ENCODE results near the gene NUBP2. TPM values are rescaled to one million over a fixed set of nuclear protein-coding genes. Genes with fewer than 3 reads are reported as not detected.

Gene NUBP2
- total RNA-seq, 2 donors from 2014 or later = 41.7 to 44.9 TPM

- no peak overlapping the region for H3K27ac Mint-ChIP-seq
- H3K36me3 Mint-ChIP-seq (ENCODE audit: low read depth) = no peaks in the 10 kb centered on the region
- no peak overlapping the region for H3K4me3 Mint-ChIP-seq
- DNase-seq (no peak), ATAC-seq (no peak)
- peaks cover 7% of the 10 kb centered on the region for H3K4me1 Mint-ChIP-seq
- H3K9me3 ChIP-seq (ENCODE audit: control insufficient read depth, low read length, poor library complexity, severe bottlenecking) = no peaks in the 10 kb centered on the region
- no peaks in the 10 kb centered on the region for H3K27me3 Mint-ChIP-seq
Observed at GRCh38 chr16:1820096-1820945, 37.6 kb downstream of the NUBP2 start.

- no peak for DNase-seq
- no peaks in the 10 kb centered on the region for H3K9me3 ChIP-seq (ENCODE audit: control insufficient read depth, low read length, poor library complexity, severe bottlenecking)
- no peaks in the 10 kb centered on the region for H3K27me3 Mint-ChIP-seq
- H3K4me3 Mint-ChIP-seq = no peak overlapping the region
- ATAC-seq = no peak
- H3K36me3 Mint-ChIP-seq (ENCODE audit: low read depth) = no peaks in the 10 kb centered on the region
- no peak overlapping the region for H3K27ac Mint-ChIP-seq
- peaks cover 10% of the 10 kb centered on the region for H3K4me1 Mint-ChIP-seq
Observed at GRCh38 chr16:1820946-1821290, 38.2 kb downstream of the NUBP2 start.

GRCh38 chr16:1821861-1822611 lies 39.3 kb downstream of the NUBP2 start:
- DNase-seq (no peak), ATAC-seq (no peak)
- H3K36me3 Mint-ChIP-seq (ENCODE audit: low read depth) = no peaks in the 10 kb centered on the region
- H3K9me3 ChIP-seq (ENCODE audit: control insufficient read depth, low read length, poor library complexity, severe bottlenecking) = no peaks in the 10 kb centered on the region
- H3K27me3 Mint-ChIP-seq = no peaks in the 10 kb centered on the region
- peaks cover 10% of the 10 kb centered on the region for H3K4me1 Mint-ChIP-seq
- no peak overlapping the region for H3K27ac Mint-ChIP-seq
- no peak overlapping the region for H3K4me3 Mint-ChIP-seq

GRCh38 chr16:1822801-1823200 lies 40.0 kb downstream of the NUBP2 start:
- no peak overlapping the region for H3K4me3 Mint-ChIP-seq
- H3K4me1 Mint-ChIP-seq = peaks cover 15% of the 10 kb centered on the region
- ATAC-seq (no peak), DNase-seq (no peak)
- H3K9me3 ChIP-seq (ENCODE audit: control insufficient read depth, low read length, poor library complexity, severe bottlenecking) = no peaks in the 10 kb centered on the region
- no peaks in the 10 kb centered on the region for H3K36me3 Mint-ChIP-seq (ENCODE audit: low read depth)
- H3K27me3 Mint-ChIP-seq = no peaks in the 10 kb centered on the region
- no peak overlapping the region for H3K27ac Mint-ChIP-seq

- Mint-ChIP-seq H3K27me3 (no peaks in the 10 kb centered on the region), H3K36me3 (ENCODE audit: low read depth) (no peaks in the 10 kb centered on the region), H3K4me1 (peaks cover 15% of the 10 kb centered on the region), H3K4me3 (no peak overlapping the region), H3K27ac (peak overlapping the region; percentile 54)
- ATAC-seq = no peak
- no peaks in the 10 kb centered on the region for H3K9me3 ChIP-seq (ENCODE audit: control insufficient read depth, low read length, poor library complexity, severe bottlenecking)
- DNase-seq = no peak
Observed at GRCh38 chr16:1823821-1824220, 41.1 kb downstream of the NUBP2 start.

- ATAC-seq (no peak), DNase-seq (no peak)
- no peaks in the 10 kb centered on the region for H3K27me3 Mint-ChIP-seq
- peaks cover 12% of the 10 kb centered on the region for H3K4me1 Mint-ChIP-seq
- H3K9me3 ChIP-seq (ENCODE audit: control insufficient read depth, low read length, poor library complexity, severe bottlenecking) = no peaks in the 10 kb centered on the region
- peak overlapping the region; percentile 77 for H3K27ac Mint-ChIP-seq
- no peaks in the 10 kb centered on the region for H3K36me3 Mint-ChIP-seq (ENCODE audit: low read depth)
- H3K4me3 Mint-ChIP-seq = peak overlapping the region; percentile 85
Observed at GRCh38 chr16:1825381-1825863, 42.7 kb downstream of the NUBP2 start.

GRCh38 chr16:1825864-1826690 lies 43.3 kb downstream of the NUBP2 start:
- peak overlapping the region; percentile 77 for H3K27ac Mint-ChIP-seq
- no peaks in the 10 kb centered on the region for H3K27me3 Mint-ChIP-seq
- DNase-seq = peak in 2 of 3 donors; percentile 59 to 73

GRCh38 chr16:1826691-1827573 lies 44.2 kb downstream of the NUBP2 start, which contains the start of the genes FAHD1 and HAGH:
FAHD1 (plus strand) TSS chr16:1827206; CDS start chr16:1827239, 33 bp downstream.
HAGH (minus strand) TSS chr16:1826825; CDS start chr16:1826787, 38 bp downstream.
- Mint-ChIP-seq H3K4me3 (peak within 1 kb of the TSS; percentile 91), H3K27ac (peak within 1 kb of the TSS; percentile 77), H3K36me3 (ENCODE audit: low read depth) (no peaks in the 10 kb centered on the region), H3K4me1 (peaks cover 12% of the 10 kb centered on the region), H3K27me3 (no peaks in the 10 kb centered on the region)
- H3K9me3 ChIP-seq (ENCODE audit: control insufficient read depth, low read length, poor library complexity, severe bottlenecking) = no peaks in the 10 kb centered on the region
- ATAC-seq (peak; percentile 87), DNase-seq (peak; percentile 82 to 87 (median 85))

More at GRCh38 chr16:1825864-1826690, 43.3 kb downstream of the NUBP2 start:
- H3K9me3 ChIP-seq (ENCODE audit: control insufficient read depth, low read length, poor library complexity, severe bottlenecking) = no peaks in the 10 kb centered on the region
- peak; percentile 78 for ATAC-seq
- peaks cover 12% of the 10 kb centered on the region for H3K4me1 Mint-ChIP-seq
- no peaks in the 10 kb centered on the region for H3K36me3 Mint-ChIP-seq (ENCODE audit: low read depth)
- peak overlapping the region; percentile 91 for H3K4me3 Mint-ChIP-seq

GRCh38 chr16:1828645-1829410 lies 46.1 kb downstream of the NUBP2 start:
- Mint-ChIP-seq H3K27ac (no peak overlapping the region), H3K4me3 (peak overlapping the region; percentile 47), H3K4me1 (peaks cover 12% of the 10 kb centered on the region), H3K36me3 (ENCODE audit: low read depth) (no peaks in the 10 kb centered on the region), H3K27me3 (no peaks in the 10 kb centered on the region)
- no peaks in the 10 kb centered on the region for H3K9me3 ChIP-seq (ENCODE audit: control insufficient read depth, low read length, poor library complexity, severe bottlenecking)
- DNase-seq = no peak
- ATAC-seq = no peak

GRCh38 chr16:1830213-1830612 lies 47.5 kb downstream of the NUBP2 start:
- Mint-ChIP-seq H3K4me3 (no peak overlapping the region), H3K4me1 (peaks cover 8% of the 10 kb centered on the region), H3K36me3 (ENCODE audit: low read depth) (no peaks in the 10 kb centered on the region), H3K27me3 (no peaks in the 10 kb centered on the region), H3K27ac (no peak overlapping the region)
- no peak for ATAC-seq
- no peaks in the 10 kb centered on the region for H3K9me3 ChIP-seq (ENCODE audit: control insufficient read depth, low read length, poor library complexity, severe bottlenecking)
- DNase-seq = no peak

GRCh38 chr16:1831186-1832075 lies 48.7 kb downstream of the NUBP2 start:
- no peak overlapping the region for H3K27ac Mint-ChIP-seq
- no peak for ATAC-seq

More at GRCh38 chr16:1831186-1832075, 48.7 kb downstream of the NUBP2 start:
- no peak for DNase-seq
- no peak overlapping the region for H3K4me3 Mint-ChIP-seq
- H3K27me3 Mint-ChIP-seq = no peaks in the 10 kb centered on the region
- H3K9me3 ChIP-seq (ENCODE audit: control insufficient read depth, low read length, poor library complexity, severe bottlenecking) = no peaks in the 10 kb centered on the region
- no peaks in the 10 kb centered on the region for H3K36me3 Mint-ChIP-seq (ENCODE audit: low read depth)
- peaks cover 5% of the 10 kb centered on the region for H3K4me1 Mint-ChIP-seq

Data from T-helper 17 cell (primary cell).